IPS-20b (cell line): ENCODE data around the gene MEIG1.
"Not testable (repeated sequence)": the region's sequence is repeated elsewhere in the genome, so short reads cannot be mapped to it uniquely, and the experiment has no call there.

Source experiments
- H3K27ac ChIP-seq: one replicate; pipeline ENCODE4 v1.5.1; 2013; ENCODE audit warnings: low read length
- H3K27me3 ChIP-seq: 2 replicates; pipeline ENCODE4 v1.6.1; 2013; ENCODE audit warnings: mild to moderate bottlenecking, low read length, inconsistent platforms; ENCODE audit not compliant: insufficient read depth
- H3K36me3 ChIP-seq: 2 replicates; pipeline ENCODE4 v1.6.1; 2013; ENCODE audit warnings: low read depth, mild to moderate bottlenecking, inconsistent platforms, low read length, moderate library complexity; ENCODE audit not compliant: insufficient read depth
- H3K4me1 ChIP-seq: 2 replicates; pipeline ENCODE4 v1.6.1; 2013; ENCODE audit warnings: mild to moderate bottlenecking, control low read depth, inconsistent platforms, low read length, moderate library complexity; ENCODE audit not compliant: insufficient read depth
- H3K4me3 ChIP-seq: 2 replicates; pipeline ENCODE4 v1.5.1; 2013; ENCODE audit warnings: mild to moderate bottlenecking, low read length, inconsistent platforms
- H3K9ac ChIP-seq: 2 replicates; pipeline ENCODE4 v1.6.1; 2013; ENCODE audit warnings: low read depth, mild to moderate bottlenecking, inconsistent platforms, low read length, moderate library complexity
- H3K9me3 ChIP-seq: 2 replicates; pipeline ENCODE4 v1.6.1; 2013; ENCODE audit warnings: mild to moderate bottlenecking, low read depth, low read length, inconsistent platforms; ENCODE audit not compliant: insufficient read depth

Gene MEIG1

GRCh38 chr10:15013530-15013929 lies 54.3 kb downstream of the MEIG1 start:
- H3K36me3 ChIP-seq, H3K9me3 ChIP-seq, H3K9ac ChIP-seq, H3K27ac ChIP-seq, H3K4me1 ChIP-seq, H3K27me3 ChIP-seq, H3K4me3 ChIP-seq: not testable (repeated sequence)

DNA sequence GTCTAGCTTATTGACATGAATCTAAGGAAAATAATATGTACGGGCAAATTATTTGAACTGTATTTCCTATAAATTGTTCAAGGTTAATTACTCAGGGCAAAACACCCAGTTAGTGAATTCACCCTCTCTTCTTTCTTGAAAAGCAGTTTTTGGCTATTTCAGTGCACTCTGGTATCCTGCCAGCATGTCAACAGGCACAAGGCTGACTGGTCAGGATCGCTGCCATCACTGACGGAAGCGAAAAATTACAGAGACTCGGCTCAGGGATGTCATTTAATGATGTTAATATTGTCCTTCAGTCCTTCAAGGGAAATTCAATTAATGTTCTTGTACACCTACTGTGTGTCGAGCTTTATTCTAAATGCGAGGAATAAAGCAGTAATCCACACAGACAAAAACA lies 56.3 kb downstream of the MEIG1 start:
- Histone ChIP-seq H3K27me3 (no peaks in the 10 kb centered on the region), H3K9ac (no peak overlapping the region), H3K4me1 (no peaks in the 10 kb centered on the region), H3K9me3 (no peaks in the 10 kb centered on the region), H3K4me3 (no peak overlapping the region), H3K36me3 (no peaks in the 10 kb centered on the region), H3K27ac (no peak overlapping the region)

DNA sequence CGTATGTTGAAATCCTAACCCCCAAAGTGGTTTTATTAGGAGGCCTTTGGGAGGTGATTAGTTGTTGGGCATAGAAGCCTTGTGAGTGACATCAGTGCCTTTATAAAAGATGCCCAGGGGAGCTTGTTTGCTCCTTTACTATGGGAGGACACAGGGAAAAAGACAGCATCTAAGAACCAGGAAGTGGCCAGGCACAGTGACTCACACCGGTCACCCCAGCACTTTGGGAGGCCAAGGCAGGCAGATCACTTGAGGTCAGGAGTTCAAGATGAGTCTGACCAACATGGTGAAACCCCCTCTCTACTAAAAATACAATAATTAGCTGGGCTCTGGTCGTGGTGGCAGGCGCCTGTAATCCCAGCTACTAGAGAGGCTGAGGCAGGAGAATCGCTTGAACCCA lies 61.8 kb downstream of the MEIG1 start:
- H3K9me3 ChIP-seq, H3K27ac ChIP-seq, H3K27me3 ChIP-seq, H3K4me3 ChIP-seq, H3K4me1 ChIP-seq, H3K9ac ChIP-seq, H3K36me3 ChIP-seq: not testable (repeated sequence)
